GM12892 (cell line): ENCODE data around the gene SEPTIN14.

Experiments
- POLR2A ChIP-seq: IDR thresholded peaks from 2 replicates; pipeline ENCODE4 v1.6.1; 2011; ENCODE audit warnings: low read depth, low read length, control low read depth
- POLR2AphosphoS5 ChIP-seq: IDR thresholded peaks from 2 replicates; pipeline ENCODE4 v1.6.1; 2011; ENCODE audit warnings: low read depth, low read length, control low read depth
- TAF1 ChIP-seq: IDR thresholded peaks from 2 replicates; pipeline ENCODE4 v1.6.1; 2011; ENCODE audit warnings: low read depth, mild to moderate bottlenecking, control low read depth, low read length, borderline replicate concordance

DNA sequence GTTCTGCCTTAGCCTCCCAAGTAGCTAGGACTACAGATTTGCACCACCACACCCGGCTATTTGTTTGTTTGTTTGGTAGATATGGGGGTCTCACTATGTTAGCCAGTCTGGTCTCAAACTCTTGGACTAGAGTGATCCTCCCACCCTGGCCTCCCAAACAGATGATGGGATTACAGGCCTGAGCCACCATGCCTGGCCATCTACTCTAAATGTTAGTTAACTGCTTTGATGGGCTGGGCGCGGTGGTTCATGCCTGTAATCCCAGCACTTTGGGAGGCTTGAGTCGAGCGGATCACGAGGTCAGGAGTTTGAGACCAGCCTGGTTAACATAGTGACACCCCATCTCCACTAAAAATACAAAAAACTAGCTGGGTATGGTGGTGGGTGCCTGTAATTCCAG lies 74.8 kb downstream of the SEPTIN14 start:
- no peak for TF ChIP-seq POLR2AphosphoS5
- no peak for TF ChIP-seq POLR2A
- no peak for TF ChIP-seq TAF1
